Measurements from ENCODE around the gene GTPBP4. TPM values are rescaled to one million over a fixed set of nuclear protein-coding genes. Genes with fewer than 3 reads are reported as not detected.

GTPBP4 gene
- total and polyA plus RNA-seq, 2 of the 13 experiments (the other 11 are each of a cell fraction or from before 2014, with no cell fraction given) = 24.1 to 85.5 TPM

GRCh38 chr10:1015688-1016087 lies 27.5 kb downstream of the GTPBP4 start (continued):
- TF ChIP-seq SKIL (CRISPR knock-in tag; IDR thresholded peaks at IDR 0.05; ENCODE audit: borderline replicate concordance) (no peak), ZBTB7A (CRISPR knock-in tag; IDR thresholded peaks at IDR 0.05) (no peak), CEBPB (IDR thresholded peaks at IDR 0.05; ENCODE audit: borderline replicate concordance, low read depth, low read length) (peak; percentile 52), NRL (CRISPR knock-in tag; IDR thresholded peaks at IDR 0.05; ENCODE audit: borderline replicate concordance) (no peak), GFI1 (CRISPR knock-in tag; IDR thresholded peaks at IDR 0.05; ENCODE audit: borderline replicate concordance) (no peak)

- no peaks in the 10 kb centered on the region for H3K9me3 ChIP-seq (ENCODE audit: low read length)
- H2AFZ ChIP-seq (ENCODE audit: low read length) = no peak overlapping the region
- H3K79me2 ChIP-seq (ENCODE audit: insufficient read depth, low read length) = no peaks in the 10 kb centered on the region
- FAIRE-seq (no peak), DNase-seq (ENCODE audit: low spot score) (no peak), ATAC-seq (no peak)
- intact Hi-C loops (cut with micrococcal nuclease; ENCODE audit: unreplicated experiment) (no loop called here), in situ Hi-C loops (cut with HindIII; ENCODE audit: extremely low pct_ligation_motif_present, low pct_unique_long_range_greater_than_20kb) (no loop called here)
- ChIA-PET CTCF (ENCODE audit: low intra/inter-chr PET ratio, low total read pairs) (no interaction called here), POLR2A (interaction anchor here (1.5 kb wide), 1 partner anchor 30 kb away, joined by 5 read pairs; the partner anchor contains the start of gene IDI1)
- H3K27me3 ChIP-seq (ENCODE audit: control insufficient read depth in 1 of 2, insufficient read depth in 2 of 2, low read length in 2 of 2) = no peaks in the 10 kb centered on the region
- no TSS peak for BruUV-seq (replicated peaks)
- no peak overlapping the region for H3K27ac ChIP-seq (ENCODE audit: extremely low read length, insufficient read depth, low read length)
- peaks cover 20 to 39% of the 10 kb centered on the region in 2 experiments for H3K36me3 ChIP-seq (replicated peaks in 1 of 2; ENCODE audit: control insufficient read depth in 1 of 2, insufficient read depth in 2 of 2, low read length in 2 of 2)
- H3K4me3 ChIP-seq (replicated peaks in 1 of 3; ENCODE audit: insufficient read depth in 1 of 3, low read depth in 2 of 3, low read length in 3 of 3) = no peak overlapping the region
- no peak overlapping the region for H3K9ac ChIP-seq (ENCODE audit: insufficient read depth, low read depth, low read length)
- no peaks in the 10 kb centered on the region for H4K20me1 ChIP-seq (ENCODE audit: insufficient read depth, low read length)
- TF ChIP-seq ZNF883 (CRISPR knock-in tag; IDR thresholded peaks at IDR 0.05; ENCODE audit: not compliant biosample characterization) (no peak), AGO2 (optimal IDR thresholded peaks at IDR 0.05; ENCODE audit: low read depth, low read length) (peak; percentile 27)
- no peaks in the 10 kb centered on the region for H3K4me1 ChIP-seq (ENCODE audit: insufficient read depth, low read length)
- 92% methylated on average over 10 of the region's 10 CpGs for WGBS (ENCODE audit: low lambda C conversion rate)
- no peak overlapping the region for H3K4me2 ChIP-seq (ENCODE audit: low read depth, low read length)
These were observed 31.1 kb downstream of the GTPBP4 start for GRCh38 chr10:1019362-1019761.

All from HepG2 (cell line).